CD4-positive, CD25-positive, alpha-beta regulatory T cell (primary cell): ENCODE results near the gene CARD9. TPM values are rescaled to one million over a fixed set of nuclear protein-coding genes. Genes with fewer than 3 reads are reported as not detected.
A peak's percentile ranks its signal among the peaks of the same experiment; 100 is the strongest.

Experiments used
- ATAC-seq, 2 donors: fragments of 150-1000 bp; cut with Tn5 transposase; one replicate each; pipeline ENCODE4 v1.10.0; 2021; ENCODE audit warnings: low read depth in 2 of 2, moderate number of reproducible peaks in 2 of 2, moderate library complexity in 1 of 2
- DNase-seq, 3 donors: peaks; one replicate each; pipeline versions ENCODE4 v3.0.0 to v3.0.0-alpha.2; 2012 to 2022; ENCODE audit warnings: mixed read lengths in 1 of 3
- H3K27ac ChIP-seq: one replicate; pipeline ENCODE4 v1.7.0; 2013; ENCODE audit warnings: mild to moderate bottlenecking, low read length; ENCODE audit not compliant: insufficient read depth, poor library complexity, severe bottlenecking
- H3K27me3 ChIP-seq: one replicate; pipeline ENCODE4 v1.7.0; 2013; ENCODE audit warnings: low read length; ENCODE audit not compliant: control insufficient read depth, insufficient read depth
- H3K36me3 ChIP-seq: one replicate; pipeline ENCODE4 v1.7.0; 2013; ENCODE audit warnings: mild to moderate bottlenecking, low read length, moderate library complexity; ENCODE audit not compliant: control insufficient read depth, insufficient read depth
- H3K4me1 ChIP-seq: 2 replicates; pipeline ENCODE4 v1.7.0; 2013; ENCODE audit warnings: mild to moderate bottlenecking, low read length; ENCODE audit not compliant: insufficient read depth, control insufficient read depth, poor library complexity, severe bottlenecking
- H3K4me3 ChIP-seq: one replicate; pipeline ENCODE4 v1.7.0; 2013; ENCODE audit warnings: low read depth, mild to moderate bottlenecking, low read length, moderate library complexity
- H3K9me3 ChIP-seq, 2 experiments: 1 replicate in 1 of 2; 2 replicates in 1 of 2; pipeline ENCODE4 v1.7.0; 2013; ENCODE audit warnings: low read length in 2 of 2, mild to moderate bottlenecking in 1 of 2, moderate library complexity in 1 of 2; ENCODE audit not compliant: control insufficient read depth in 2 of 2
- H3K27ac Mint-ChIP-seq, 3 donors: one replicate each; pipeline ENCODE4 v1.8.0; 2020 to 2022; ENCODE audit warnings: mild to moderate bottlenecking in 3 of 3, mixed read lengths in 3 of 3, moderate library complexity in 2 of 3
- H3K27me3 Mint-ChIP-seq: one replicate; pipeline ENCODE4 v1.8.0; 2022; ENCODE audit warnings: mild to moderate bottlenecking, mixed read lengths
- H3K36me3 Mint-ChIP-seq: one replicate; pipeline ENCODE4 v1.8.0; 2020; ENCODE audit warnings: mixed read lengths
- H3K4me1 Mint-ChIP-seq, 4 donors: one replicate each; pipeline ENCODE4 v1.8.0; 2020 to 2022; ENCODE audit warnings: mixed read lengths in 4 of 4, mild to moderate bottlenecking in 1 of 4
- H3K4me3 Mint-ChIP-seq, 4 donors: one replicate each; pipeline ENCODE4 v1.8.0; 2020 to 2022; ENCODE audit warnings: mild to moderate bottlenecking in 4 of 4, mixed read lengths in 4 of 4, moderate library complexity in 3 of 4
- H3K9me3 Mint-ChIP-seq, 7 donors: one replicate each; pipeline ENCODE4 v1.8.0; 2020 to 2022; ENCODE audit warnings: mixed read lengths in 7 of 7, mild to moderate bottlenecking in 3 of 7, moderate library complexity in 2 of 7
- polyA plus RNA-seq, 4 donors: library from polyadenylated mRNA; unstranded; fragments of 300-500 nt; fragmentation: Illumina TruSeq; gene quantifications; one replicate each; pipeline ENCODE4 v1.2.3, GENCODE V29; 2021
- total RNA-seq: library from RNA; stranded (reverse); gene quantifications from one replicate; pipeline ENCODE4 v1.2.3, GENCODE V29; 2022

Gene CARD9
- total and polyA plus RNA-seq, 5 donors from 2014 or later: 0.23 to 0.82 (median 0.35) TPM

DNA sequence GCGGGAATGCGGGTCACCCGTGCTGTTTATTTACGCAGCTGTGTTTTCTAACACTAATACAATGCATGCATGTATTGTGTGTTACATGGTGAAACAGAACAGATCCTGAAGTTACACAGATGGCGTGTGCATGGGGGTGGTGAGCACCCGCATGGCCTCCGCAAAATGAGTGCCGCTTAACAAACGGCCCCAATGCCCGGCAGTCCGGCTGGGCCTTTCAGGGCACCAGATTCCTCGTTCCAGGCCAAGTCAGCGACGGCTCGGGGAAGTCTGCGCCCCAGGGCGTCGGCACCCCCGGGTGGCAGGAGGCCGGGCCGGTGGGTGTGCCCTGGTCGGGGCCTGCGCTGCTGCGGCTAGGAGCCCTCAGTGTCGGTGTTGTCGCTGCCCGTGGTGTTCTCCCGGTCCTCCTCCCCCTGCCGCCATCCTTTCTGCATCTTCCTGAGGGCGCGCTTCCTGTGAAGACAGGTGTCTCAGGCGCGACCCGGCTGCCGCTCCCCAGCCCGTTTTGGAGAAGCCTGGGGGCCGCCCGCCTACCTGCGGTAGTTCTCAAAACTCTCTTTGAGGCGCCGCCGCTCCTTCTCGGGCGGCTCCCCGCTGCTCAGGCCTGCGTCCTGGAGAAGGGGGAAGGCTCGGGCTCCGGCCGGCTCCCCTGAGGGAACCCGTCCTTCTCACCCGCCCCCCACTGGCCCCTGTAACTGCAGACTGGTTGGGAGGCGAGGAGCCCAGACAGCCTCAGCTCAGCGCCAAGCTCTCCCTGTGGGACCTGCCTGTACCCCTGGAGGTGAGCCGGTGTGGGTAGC is 9.3 kb downstream of the CARD9 start:
- no peak overlapping the region for H3K27ac Mint-ChIP-seq
- Histone ChIP-seq H3K27me3 (no peaks in the 10 kb centered on the region), H3K36me3 (no peaks in the 10 kb centered on the region), H3K27ac (no peak overlapping the region), H3K4me1 (no peaks in the 10 kb centered on the region), H3K4me3 (no peak overlapping the region), H3K9me3 (no peaks in the 10 kb centered on the region)
- peaks cover 5% of the 10 kb centered on the region for H3K27me3 Mint-ChIP-seq
- ATAC-seq (no peak), DNase-seq (no peak)
- no peaks in the 10 kb centered on the region for H3K36me3 Mint-ChIP-seq
- H3K4me3 Mint-ChIP-seq: peak overlapping the region in 3 of 4 donors; percentile 58 to 84 (median 69)
- H3K4me1 Mint-ChIP-seq: peaks cover 0 to 4% (median 0%) of the 10 kb centered on the region in 4 donors
- H3K9me3 Mint-ChIP-seq: no peaks in the 10 kb centered on the region

DNA sequence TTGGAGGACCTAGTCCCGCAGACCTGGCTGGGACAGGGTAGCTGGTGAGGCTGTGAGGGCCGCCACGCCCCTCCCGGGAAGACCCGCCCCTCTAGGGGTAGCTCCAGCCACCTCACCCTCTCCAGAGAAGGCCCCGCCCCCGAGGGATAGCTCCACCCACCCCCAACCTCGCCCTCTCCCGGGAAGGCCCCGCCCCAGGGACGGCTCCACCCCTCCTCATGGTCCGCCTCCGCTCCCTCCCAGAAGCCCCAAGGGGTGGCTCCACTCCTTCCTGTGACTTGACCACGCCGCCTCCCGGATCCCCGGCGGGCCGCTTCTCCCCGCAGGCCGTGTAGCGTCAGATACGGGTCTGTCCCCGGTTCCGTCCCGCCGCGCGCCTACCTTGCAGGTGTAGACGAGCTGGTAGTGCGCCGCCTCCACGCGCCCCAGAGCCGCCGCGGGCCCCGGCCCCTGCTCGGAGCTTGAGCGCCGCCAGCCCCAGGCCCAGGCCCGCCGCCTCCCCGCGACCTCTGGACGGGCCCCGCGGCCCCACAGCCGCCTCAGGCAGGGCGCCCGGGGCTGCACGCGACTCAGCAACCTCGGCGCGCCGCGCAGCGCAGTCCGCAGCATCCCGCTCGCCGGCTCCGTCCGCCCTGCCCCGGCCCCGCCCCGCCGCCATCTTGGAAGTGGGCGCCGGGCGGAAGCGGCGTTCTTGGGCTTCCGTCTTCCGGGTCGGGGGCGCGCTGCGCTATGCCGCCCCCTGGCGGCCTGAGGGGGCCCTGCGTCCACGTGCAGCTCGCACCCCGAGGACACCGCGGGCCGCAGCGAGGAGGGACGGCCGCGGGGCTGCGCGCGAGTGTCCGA is 10.1 kb downstream of the CARD9 start, which contains the start of gene DNLZ:
Gene DNLZ (minus strand): TSS at position 639 of the 843 bp plus-strand sequence. CDS start 30 bp downstream, at position 609.
- peak; percentile 86 to 93 (median 89) for DNase-seq
- Mint-ChIP-seq H3K27ac (peak within 1 kb of the TSS in 2 of 3 donors; percentile 49 to 80), H3K36me3 (no peaks in the 10 kb centered on the region), H3K9me3 (no peaks in the 10 kb centered on the region), H3K27me3 (peaks cover 5% of the 10 kb centered on the region), H3K4me3 (peak within 1 kb of the TSS; percentile 84 to 88 (median 86)), H3K4me1 (peaks cover 0 to 4% (median 0%) of the 10 kb centered on the region in 4 donors)
- Histone ChIP-seq H3K36me3 (no peaks in the 10 kb centered on the region), H3K9me3 (no peaks in the 10 kb centered on the region), H3K27me3 (no peaks in the 10 kb centered on the region), H3K27ac (peak within 1 kb of the TSS; percentile 78), H3K4me3 (no peak within 1 kb of the TSS), H3K4me1 (no peaks in the 10 kb centered on the region)
- ATAC-seq: peak; percentile 80 to 85

- peak overlapping the region in 1 of 3 donors; percentile 49 for H3K27ac Mint-ChIP-seq
- Histone ChIP-seq H3K36me3 (no peaks in the 10 kb centered on the region), H3K9me3 (no peaks in the 10 kb centered on the region), H3K4me1 (no peaks in the 10 kb centered on the region), H3K27ac (peak overlapping the region; percentile 78), H3K27me3 (no peaks in the 10 kb centered on the region), H3K4me3 (no peak overlapping the region)
- H3K9me3 Mint-ChIP-seq: no peaks in the 10 kb centered on the region
- peaks cover 0 to 4% (median 0%) of the 10 kb centered on the region in 4 donors for H3K4me1 Mint-ChIP-seq
- no peak for ATAC-seq
- peak overlapping the region; percentile 84 to 88 (median 86) for H3K4me3 Mint-ChIP-seq
- H3K36me3 Mint-ChIP-seq: no peaks in the 10 kb centered on the region
- DNase-seq: no peak
- H3K27me3 Mint-ChIP-seq: peaks cover 5% of the 10 kb centered on the region
These were observed 11.1 kb downstream of the CARD9 start for GRCh38 chr9:136362450-136362784.

DNA sequence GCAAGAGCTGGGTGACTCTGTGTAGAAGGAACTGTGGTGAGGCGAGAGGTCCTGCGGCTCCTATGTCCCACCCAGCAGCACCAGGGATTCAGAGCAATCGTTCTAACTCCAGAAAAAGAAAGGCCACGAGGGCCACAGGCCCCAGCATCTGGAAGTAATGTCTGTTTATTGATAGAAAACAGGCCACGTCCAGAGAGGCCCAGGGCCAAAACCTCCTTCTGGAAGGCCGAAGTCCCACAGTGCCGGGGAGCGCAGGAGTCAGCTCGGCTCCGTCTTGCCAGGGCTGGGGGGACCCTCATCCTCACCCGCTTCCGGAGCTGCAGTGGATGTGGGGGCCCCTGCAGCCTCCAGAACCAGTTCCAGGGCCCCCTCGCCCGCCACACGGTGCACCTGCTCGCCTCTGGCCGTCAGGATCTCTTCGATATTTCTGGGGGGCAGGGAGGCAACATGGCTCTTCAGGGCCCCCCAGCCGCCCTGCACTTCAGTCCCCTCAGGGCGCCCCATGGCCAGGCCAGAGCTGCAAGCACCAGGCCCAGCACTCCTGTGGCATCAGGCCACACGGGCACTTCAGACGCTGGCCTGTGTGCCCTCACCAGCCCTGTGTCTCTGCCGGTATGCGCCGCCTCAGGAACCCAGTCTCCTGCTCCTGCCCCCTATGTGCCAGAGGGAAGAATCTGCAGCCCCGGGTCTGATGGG is 11.6 kb downstream of the CARD9 start:
- Mint-ChIP-seq H3K27ac (no peak overlapping the region), H3K4me1 (peaks cover 0 to 4% (median 0%) of the 10 kb centered on the region in 4 donors)

DNA sequence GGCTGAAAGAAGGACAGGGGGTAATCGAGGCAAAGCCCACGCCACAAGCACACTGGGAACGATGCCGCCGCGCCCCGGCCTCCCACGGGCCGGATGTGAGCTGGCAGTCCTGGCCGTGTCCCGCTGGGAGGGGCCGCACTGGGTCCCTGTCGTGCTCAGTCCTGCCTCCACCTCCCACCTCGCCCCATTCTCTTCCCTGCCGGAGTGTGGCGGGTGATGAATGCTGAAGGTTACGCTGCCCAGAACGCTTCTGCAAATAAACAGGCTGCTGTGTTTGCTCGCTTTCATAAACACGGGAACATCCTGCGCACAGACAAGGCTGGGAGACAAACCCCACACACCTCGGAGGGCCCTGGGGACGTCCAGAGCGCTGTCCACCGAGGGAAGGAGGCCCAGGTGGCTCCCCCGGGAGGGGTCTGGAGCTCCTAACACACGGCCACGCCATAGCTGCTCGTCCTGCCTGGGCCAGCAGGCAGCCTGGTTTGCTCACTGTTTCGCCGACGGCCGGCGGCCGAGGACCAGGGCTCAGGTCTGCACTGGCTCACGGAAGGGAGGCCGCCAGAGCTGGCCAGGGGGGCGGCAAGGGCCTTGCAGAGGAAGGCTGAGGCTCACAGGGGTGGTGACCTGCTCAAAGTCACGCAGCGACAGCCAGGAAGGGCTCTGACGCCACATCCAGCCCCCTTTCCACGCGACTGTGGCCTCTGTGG is 12.3 kb downstream of the CARD9 start:
- DNase-seq: no peak

More for the DNA sequence above, 11.6 kb downstream of the CARD9 start:
- Mint-ChIP-seq H3K9me3 (no peaks in the 10 kb centered on the region), H3K4me3 (peak overlapping the region; percentile 21 to 63 (median 54)), H3K27me3 (peaks cover 5% of the 10 kb centered on the region), H3K36me3 (no peaks in the 10 kb centered on the region)
- H3K27me3 ChIP-seq: no peaks in the 10 kb centered on the region
- H3K4me3 ChIP-seq: no peak overlapping the region
- DNase-seq (no peak), ATAC-seq (no peak)
- H3K9me3 ChIP-seq: no peaks in the 10 kb centered on the region
- no peak overlapping the region for H3K27ac ChIP-seq
- H3K4me1 ChIP-seq: no peaks in the 10 kb centered on the region
- no peaks in the 10 kb centered on the region for H3K36me3 ChIP-seq

DNA sequence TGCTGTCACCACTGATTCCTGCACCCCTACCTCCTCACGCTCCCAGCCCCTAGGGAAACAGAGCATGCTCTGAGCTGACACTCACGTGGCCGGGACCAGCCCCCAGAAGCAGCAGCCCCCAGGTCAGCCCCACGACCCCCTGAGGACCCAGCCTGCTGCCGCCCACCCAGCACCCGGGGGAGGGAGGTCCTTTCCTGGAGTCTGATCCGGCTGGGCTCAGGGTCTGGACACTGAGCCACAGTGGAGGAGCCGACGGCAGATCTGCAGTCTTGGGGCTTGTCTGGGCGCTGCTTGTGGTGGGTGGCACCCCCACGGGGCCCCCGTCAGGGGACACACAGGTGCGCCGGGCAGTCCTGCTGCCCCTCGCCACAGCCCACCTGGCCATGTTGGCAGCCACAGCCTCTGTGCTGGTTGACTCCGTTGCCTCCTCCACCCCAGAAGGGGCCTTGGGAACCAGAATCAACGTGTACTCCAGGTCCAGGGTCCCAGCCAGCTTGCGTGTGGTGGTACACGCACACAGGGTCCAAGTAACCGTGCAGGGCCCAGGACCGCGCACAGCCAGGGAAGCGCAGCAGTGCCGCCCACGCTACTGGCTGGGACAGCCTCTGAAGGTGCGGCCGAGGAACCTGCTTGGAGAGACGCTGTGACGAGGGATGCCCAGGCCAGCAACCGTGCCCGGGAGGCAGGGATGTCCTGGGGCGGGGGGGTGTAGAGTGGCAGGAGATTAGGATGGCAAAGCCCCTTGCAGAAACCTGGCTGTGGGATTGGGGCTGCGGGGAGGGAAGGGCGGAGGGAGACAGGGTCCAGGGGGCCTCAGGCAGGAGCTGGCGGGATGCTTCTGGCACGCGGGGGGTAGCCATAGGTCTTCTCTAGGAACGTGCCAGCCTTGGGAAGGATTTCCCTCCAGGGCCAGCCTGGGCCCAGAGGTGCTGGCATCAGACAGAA is 13.4 kb downstream of the CARD9 start:
- Histone ChIP-seq H3K9me3 (no peaks in the 10 kb centered on the region), H3K36me3 (no peaks in the 10 kb centered on the region), H3K27ac (no peak overlapping the region), H3K4me3 (no peak overlapping the region), H3K27me3 (no peaks in the 10 kb centered on the region), H3K4me1 (no peaks in the 10 kb centered on the region)
- Mint-ChIP-seq H3K27me3 (no peaks in the 10 kb centered on the region), H3K4me3 (peak overlapping the region in 2 of 4 donors; percentile 28 to 60), H3K9me3 (no peaks in the 10 kb centered on the region), H3K36me3 (no peaks in the 10 kb centered on the region), H3K4me1 (peaks cover 0 to 4% (median 0%) of the 10 kb centered on the region in 4 donors), H3K27ac (no peak overlapping the region)
- no peak for DNase-seq
- ATAC-seq: no peak

More for the DNA sequence above, 12.3 kb downstream of the CARD9 start:
- H3K4me3 ChIP-seq: no peak overlapping the region
- no peak for ATAC-seq
- Mint-ChIP-seq H3K9me3 (no peaks in the 10 kb centered on the region), H3K27me3 (peaks cover 4% of the 10 kb centered on the region), H3K4me1 (peaks cover 0 to 4% (median 0%) of the 10 kb centered on the region in 4 donors), H3K36me3 (no peaks in the 10 kb centered on the region), H3K4me3 (peak overlapping the region in 3 of 4 donors; percentile 52 to 63 (median 56)), H3K27ac (no peak overlapping the region)
- no peaks in the 10 kb centered on the region for H3K27me3 ChIP-seq
- no peaks in the 10 kb centered on the region for H3K4me1 ChIP-seq
- H3K36me3 ChIP-seq: no peaks in the 10 kb centered on the region
- no peak overlapping the region for H3K27ac ChIP-seq
- no peaks in the 10 kb centered on the region for H3K9me3 ChIP-seq
